ENCODE results near the gene CCDC69.

CCDC69 gene

DNA sequence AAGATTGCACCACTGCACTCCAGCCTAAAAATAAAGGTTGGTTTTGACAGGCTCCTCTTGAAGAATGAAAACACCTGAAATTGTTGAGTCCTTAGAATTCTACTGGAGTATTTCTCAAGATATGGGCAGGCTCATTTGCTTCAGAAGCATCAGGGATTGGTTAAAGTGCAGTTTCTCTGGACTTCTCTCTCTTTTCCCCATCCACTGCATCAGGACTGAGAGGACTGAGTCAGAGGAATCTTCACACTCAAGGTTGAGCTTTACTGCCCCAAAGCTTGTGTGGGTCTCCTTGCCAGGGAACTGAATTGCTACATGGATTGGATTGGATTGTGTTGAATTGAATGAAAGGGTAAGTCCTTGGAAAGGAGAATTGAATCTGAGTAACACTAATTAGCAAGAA is 7.5 kb upstream of the CCDC69 start:
- Histone ChIP-seq H3K4me3 (ENCODE audit: low read length) (no peak overlapping the region), H3K4me1 (ENCODE audit: control insufficient read depth, insufficient read depth, low read length) (no peaks in the 10 kb centered on the region), H3K9me3 (replicated peaks; ENCODE audit: low read length) (no peaks in the 10 kb centered on the region), H3K4me2 (ENCODE audit: low read length) (no peak overlapping the region), H3K27me3 (ENCODE audit: control insufficient read depth, insufficient read depth, low read length) (peaks cover 53% of the 10 kb centered on the region), H3K36me3 (ENCODE audit: insufficient read depth, low read length) (no peaks in the 10 kb centered on the region), H3K9ac (ENCODE audit: low read depth, low read length) (no peak overlapping the region)

DNA sequence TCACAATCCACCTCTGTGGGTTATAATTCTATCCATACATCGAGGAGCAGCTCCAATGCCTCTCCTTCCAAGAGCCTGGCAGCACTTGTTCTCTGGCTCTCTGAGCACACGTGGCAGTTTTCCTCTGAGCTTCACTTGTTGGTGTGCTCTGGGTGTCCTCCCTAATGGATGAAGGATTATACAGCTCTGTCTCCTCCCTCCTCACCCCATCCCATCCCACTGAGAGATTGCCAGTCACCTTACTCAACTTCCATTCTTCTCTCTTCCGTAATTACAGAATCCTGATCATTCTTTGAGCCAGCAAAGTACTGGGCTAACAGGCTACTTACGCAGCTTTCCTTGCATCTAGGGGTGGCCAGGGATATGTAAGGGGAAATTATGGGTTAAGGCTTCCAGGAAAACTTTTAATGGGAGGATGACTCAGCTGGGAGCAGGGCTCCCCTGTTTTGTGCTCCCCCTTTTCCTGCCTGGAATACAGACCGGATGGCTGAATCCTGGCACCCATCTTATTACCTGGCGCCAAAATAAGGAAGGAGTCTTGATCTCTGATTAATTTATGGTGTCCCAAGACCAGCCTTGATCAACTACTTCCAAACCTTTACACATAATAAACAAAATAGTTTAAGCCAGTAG is 6.3 kb upstream of the CCDC69 start:
- Histone ChIP-seq H3K36me3 (ENCODE audit: insufficient read depth, low read length) (no peaks in the 10 kb centered on the region), H3K27me3 (ENCODE audit: control insufficient read depth, insufficient read depth, low read length) (peaks cover 53% of the 10 kb centered on the region), H3K4me1 (ENCODE audit: control insufficient read depth, insufficient read depth, low read length) (no peaks in the 10 kb centered on the region), H3K9ac (ENCODE audit: low read depth, low read length) (no peak overlapping the region), H3K4me3 (ENCODE audit: low read length) (no peak overlapping the region), H3K9me3 (replicated peaks; ENCODE audit: low read length) (no peaks in the 10 kb centered on the region), H3K4me2 (ENCODE audit: low read length) (no peak overlapping the region)

DNA sequence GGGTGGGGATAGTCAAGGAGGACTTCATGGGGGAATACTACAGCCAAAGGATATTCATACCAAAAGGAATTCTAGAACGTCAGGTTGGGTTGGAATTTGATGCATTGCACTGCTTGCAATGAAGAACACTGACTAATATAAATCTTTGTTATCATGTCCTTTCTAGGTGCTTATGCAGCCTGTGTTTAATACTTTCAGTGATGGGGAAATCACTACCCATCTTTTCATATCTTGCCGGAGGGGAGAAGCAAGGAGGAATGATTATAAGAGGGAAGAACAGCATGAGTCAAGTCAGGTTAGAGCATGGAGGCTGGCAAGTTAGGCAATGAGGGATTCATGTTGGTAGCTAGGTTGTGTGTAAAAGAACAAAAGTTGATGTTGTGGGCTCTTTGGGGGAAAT is 5.1 kb upstream of the CCDC69 start:
- Histone ChIP-seq H3K27me3 (ENCODE audit: control insufficient read depth, insufficient read depth, low read length) (peaks cover 47% of the 10 kb centered on the region), H3K9ac (ENCODE audit: low read depth, low read length) (no peak overlapping the region), H3K4me1 (ENCODE audit: control insufficient read depth, insufficient read depth, low read length) (no peaks in the 10 kb centered on the region), H3K4me2 (ENCODE audit: low read length) (no peak overlapping the region), H3K4me3 (ENCODE audit: low read length) (no peak overlapping the region), H3K36me3 (ENCODE audit: insufficient read depth, low read length) (no peaks in the 10 kb centered on the region), H3K9me3 (replicated peaks; ENCODE audit: low read length) (no peaks in the 10 kb centered on the region)

DNA sequence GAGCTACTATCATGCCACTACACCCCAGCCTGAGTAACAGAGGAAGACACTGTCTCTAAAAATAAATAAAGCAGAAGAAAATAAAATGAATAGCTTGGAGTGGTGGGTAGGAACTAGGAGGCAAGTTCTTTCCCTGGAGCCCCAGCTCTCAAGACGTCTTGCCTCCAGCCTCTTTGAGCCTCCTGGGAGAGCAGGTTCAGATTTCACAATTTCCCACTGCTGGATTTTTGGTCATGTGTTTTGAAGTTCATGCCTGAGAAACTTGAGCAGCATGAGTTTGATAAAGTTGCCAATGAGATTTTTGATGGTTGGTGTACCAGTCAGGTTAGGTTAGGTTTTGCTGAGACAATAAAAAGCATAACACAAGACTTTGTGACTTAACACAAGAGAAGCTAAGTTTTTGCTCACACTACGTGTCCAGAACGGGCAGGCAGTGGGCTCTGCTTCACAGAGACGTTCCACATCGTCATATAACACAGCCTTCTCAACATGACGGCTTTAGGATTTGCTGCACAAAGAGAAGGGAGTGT is 4.1 kb upstream of the CCDC69 start:
- Histone ChIP-seq H3K4me2 (ENCODE audit: low read length) (no peak overlapping the region), H3K9ac (ENCODE audit: low read depth, low read length) (no peak overlapping the region), H3K4me1 (ENCODE audit: control insufficient read depth, insufficient read depth, low read length) (peaks cover 3% of the 10 kb centered on the region), H3K27me3 (ENCODE audit: control insufficient read depth, insufficient read depth, low read length) (peaks cover 40% of the 10 kb centered on the region), H3K9me3 (replicated peaks; ENCODE audit: low read length) (no peaks in the 10 kb centered on the region), H3K36me3 (ENCODE audit: insufficient read depth, low read length) (no peaks in the 10 kb centered on the region), H3K4me3 (ENCODE audit: low read length) (no peak overlapping the region)

DNA sequence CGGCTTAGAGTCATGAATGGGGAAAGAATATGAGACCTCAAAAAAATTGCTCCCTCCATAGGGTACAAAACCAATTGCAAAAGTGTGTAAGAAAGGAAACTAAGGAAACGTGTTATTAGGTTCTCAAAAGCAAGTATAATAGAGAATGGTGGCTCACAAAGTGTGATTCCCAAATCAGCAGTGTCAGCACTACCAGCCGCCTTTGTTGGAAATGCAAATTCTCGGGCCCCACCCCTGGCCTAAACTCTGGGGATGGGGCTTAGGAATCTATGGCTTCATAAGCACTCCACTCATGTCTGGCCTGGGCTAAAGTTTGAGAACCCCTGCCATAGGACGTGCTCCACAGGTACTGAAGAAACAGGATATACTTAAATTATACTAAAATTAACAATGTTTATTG is 1.6 kb upstream of the CCDC69 start:
- Histone ChIP-seq H3K4me3 (ENCODE audit: low read length) (no peak overlapping the region), H3K9me3 (replicated peaks; ENCODE audit: low read length) (no peaks in the 10 kb centered on the region), H3K4me2 (ENCODE audit: low read length) (no peak overlapping the region), H3K27me3 (ENCODE audit: control insufficient read depth, insufficient read depth, low read length) (peaks cover 18% of the 10 kb centered on the region), H3K9ac (ENCODE audit: low read depth, low read length) (no peak overlapping the region), H3K4me1 (ENCODE audit: control insufficient read depth, insufficient read depth, low read length) (peaks cover 3% of the 10 kb centered on the region), H3K36me3 (ENCODE audit: insufficient read depth, low read length) (no peaks in the 10 kb centered on the region)

DNA sequence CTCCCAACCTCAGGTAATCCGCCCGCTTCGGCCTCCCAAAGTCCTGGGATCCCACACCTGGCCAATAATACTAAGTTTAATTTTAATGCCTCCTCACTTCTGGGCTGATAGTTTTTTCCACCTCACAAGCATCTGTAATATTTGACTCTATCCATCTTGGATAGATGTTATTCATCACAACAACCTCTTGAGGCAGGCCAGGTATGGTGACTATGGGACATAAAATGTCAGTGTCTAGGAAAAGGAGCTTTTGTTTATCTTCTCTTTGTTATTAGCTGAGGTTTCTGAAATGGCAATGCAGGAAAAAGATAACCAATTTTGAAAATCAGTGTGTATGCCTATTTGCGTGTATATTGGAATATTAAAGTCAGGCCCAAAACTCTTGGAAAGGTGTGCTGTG is 1.2 kb upstream of the CCDC69 start:
- H3K27me3 ChIP-seq (ENCODE audit: control insufficient read depth, insufficient read depth, low read length) = peaks cover 14% of the 10 kb centered on the region
- H3K36me3 ChIP-seq (ENCODE audit: insufficient read depth, low read length) = no peaks in the 10 kb centered on the region
- H3K4me1 ChIP-seq (ENCODE audit: control insufficient read depth, insufficient read depth, low read length) = peaks cover 3% of the 10 kb centered on the region
- no peak overlapping the region for H3K4me2 ChIP-seq (ENCODE audit: low read length)
- no peak overlapping the region for H3K9ac ChIP-seq (ENCODE audit: low read depth, low read length)
- H3K9me3 ChIP-seq (replicated peaks; ENCODE audit: low read length) = no peaks in the 10 kb centered on the region
- no peak overlapping the region for H3K4me3 ChIP-seq (ENCODE audit: low read length)

DNA sequence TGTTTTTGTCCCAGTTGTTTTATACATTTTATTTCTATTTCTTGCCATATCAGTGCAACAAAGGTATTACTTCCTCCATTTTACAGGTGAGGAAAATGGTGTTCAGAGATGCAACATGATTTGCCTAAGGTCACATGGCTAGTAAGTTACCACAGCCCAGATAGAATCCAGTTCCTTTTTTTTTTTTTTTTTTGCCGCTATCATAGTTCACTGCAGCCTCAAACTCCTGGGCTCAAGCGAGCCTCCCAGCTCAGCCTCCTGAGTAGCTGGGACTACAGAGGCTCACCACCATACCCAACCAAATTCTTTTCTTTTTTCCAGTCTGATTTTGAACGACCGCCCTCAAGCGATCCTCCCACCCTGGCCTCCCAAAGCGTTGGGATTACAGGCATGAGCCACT is 480 bp upstream of the CCDC69 start:
- H3K4me1 ChIP-seq (ENCODE audit: control insufficient read depth, insufficient read depth, low read length) = peaks cover 3% of the 10 kb centered on the region
- H3K36me3 ChIP-seq (ENCODE audit: insufficient read depth, low read length) = no peaks in the 10 kb centered on the region
- no peak overlapping the region for H3K9ac ChIP-seq (ENCODE audit: low read depth, low read length)
- peaks cover 9% of the 10 kb centered on the region for H3K27me3 ChIP-seq (ENCODE audit: control insufficient read depth, insufficient read depth, low read length)
- H3K4me3 ChIP-seq (ENCODE audit: low read length) = peak overlapping the region; percentile 78
- peak overlapping the region; percentile 92 for H3K4me2 ChIP-seq (ENCODE audit: low read length)
- no peaks in the 10 kb centered on the region for H3K9me3 ChIP-seq (replicated peaks; ENCODE audit: low read length)

DNA sequence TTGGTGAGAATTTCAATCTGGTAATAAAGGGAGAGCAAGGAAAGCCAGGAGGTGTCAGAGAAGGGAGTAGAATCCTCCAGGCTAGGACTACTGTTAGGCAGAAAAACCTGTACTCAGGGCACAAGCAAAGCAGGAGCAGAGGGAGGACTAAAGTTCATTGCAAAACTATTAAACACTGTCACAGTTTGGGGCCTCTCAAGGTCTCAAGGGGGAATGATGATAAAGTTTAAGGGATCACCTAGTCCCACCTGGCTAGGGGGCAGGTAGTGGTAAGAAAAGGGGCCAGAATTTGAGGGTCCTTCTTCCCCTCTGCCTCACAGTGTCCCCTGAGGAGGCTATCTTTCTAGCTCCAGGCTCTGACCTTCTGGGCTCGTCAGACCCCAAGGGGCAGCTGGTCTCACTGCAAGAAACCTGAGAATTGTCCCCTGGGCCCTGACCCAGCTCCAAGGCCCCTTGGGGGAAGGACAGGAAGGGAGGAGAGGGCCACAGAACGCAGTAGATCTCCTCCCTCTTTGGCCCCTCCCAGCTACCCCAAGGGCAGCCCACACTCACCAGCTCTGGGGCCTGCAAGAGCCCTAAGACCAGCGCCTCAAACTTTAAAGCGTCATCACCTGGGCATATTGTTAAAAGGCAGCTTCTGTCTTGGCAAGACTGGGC is 974 bp downstream of the CCDC69 start:
- H3K4me1 ChIP-seq (ENCODE audit: control insufficient read depth, insufficient read depth, low read length) = peaks cover 3% of the 10 kb centered on the region

DNA sequence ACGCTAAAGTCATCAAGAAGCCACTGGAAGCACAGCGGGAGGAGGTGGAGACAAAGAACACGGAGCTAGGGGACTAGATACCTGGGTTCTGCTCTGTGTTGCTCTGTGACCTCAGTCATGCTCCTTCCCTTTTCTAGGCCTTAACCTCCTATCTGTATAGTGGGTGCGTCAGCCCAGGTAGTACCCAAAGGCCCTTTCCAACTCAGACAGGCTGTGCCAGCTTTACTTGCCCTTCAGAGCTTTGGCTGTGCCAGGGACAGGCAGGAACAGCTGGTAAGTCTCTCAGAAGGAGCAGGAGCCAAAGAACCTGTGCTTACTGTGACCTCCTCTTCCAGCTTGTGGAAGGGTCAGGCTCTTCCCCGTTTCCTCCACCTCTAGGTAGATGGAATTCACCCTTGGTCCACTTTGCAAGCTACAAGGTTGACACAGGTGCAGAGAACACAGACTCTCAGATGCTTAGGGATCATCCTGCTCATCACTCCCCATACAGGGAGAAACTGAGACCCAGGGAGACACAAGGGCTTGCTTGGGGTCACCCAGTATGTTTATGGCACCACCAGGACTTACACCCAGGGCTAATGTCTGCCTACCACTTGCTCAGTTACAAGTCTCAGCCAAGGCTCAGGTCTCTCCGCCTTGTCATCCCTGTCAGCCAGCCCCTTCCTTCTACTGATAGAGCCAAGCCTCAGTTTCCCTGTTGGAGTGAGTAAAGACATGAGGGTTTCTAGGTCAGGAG is 1.7 kb downstream of the CCDC69 start:
- Histone ChIP-seq H3K4me2 (ENCODE audit: low read length) (no peak overlapping the region), H3K9me3 (replicated peaks; ENCODE audit: low read length) (no peaks in the 10 kb centered on the region), H3K27me3 (ENCODE audit: control insufficient read depth, insufficient read depth, low read length) (peaks cover 5% of the 10 kb centered on the region), H3K4me1 (ENCODE audit: control insufficient read depth, insufficient read depth, low read length) (peaks cover 3% of the 10 kb centered on the region), H3K4me3 (ENCODE audit: low read length) (no peak overlapping the region), H3K9ac (ENCODE audit: low read depth, low read length) (no peak overlapping the region), H3K36me3 (ENCODE audit: insufficient read depth, low read length) (no peaks in the 10 kb centered on the region)

More for the DNA sequence above, 974 bp downstream of the CCDC69 start:
- no peak overlapping the region for H3K9ac ChIP-seq (ENCODE audit: low read depth, low read length)
- H3K9me3 ChIP-seq (replicated peaks; ENCODE audit: low read length) = no peaks in the 10 kb centered on the region
- H3K4me3 ChIP-seq (ENCODE audit: low read length) = peak overlapping the region; percentile 78
- peaks cover under 1% of the 10 kb centered on the region for H3K27me3 ChIP-seq (ENCODE audit: control insufficient read depth, insufficient read depth, low read length)
- no peaks in the 10 kb centered on the region for H3K36me3 ChIP-seq (ENCODE audit: insufficient read depth, low read length)
- H3K4me2 ChIP-seq (ENCODE audit: low read length) = peak overlapping the region; percentile 92

DNA sequence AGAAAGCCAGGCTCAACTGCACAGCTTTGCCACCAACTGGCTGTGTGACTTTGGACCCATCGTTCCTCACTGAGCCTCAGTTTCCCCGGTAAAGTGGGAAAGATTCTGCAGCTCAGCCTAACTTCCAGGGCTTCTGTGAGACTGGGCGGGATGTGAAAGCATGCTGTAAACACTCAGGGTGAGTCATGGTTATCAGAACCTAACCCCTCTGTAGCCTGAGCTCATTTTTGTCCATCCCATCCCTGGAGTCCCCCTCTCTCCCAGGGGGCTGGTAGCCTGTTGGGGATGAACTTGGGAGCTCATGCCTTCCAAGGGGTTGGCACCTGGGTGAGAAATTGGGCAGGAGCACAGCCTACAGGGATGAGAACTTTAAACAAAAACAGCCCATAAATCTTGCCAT is 2.3 kb downstream of the CCDC69 start:
- H3K4me1 ChIP-seq (ENCODE audit: control insufficient read depth, insufficient read depth, low read length) = peaks cover 3% of the 10 kb centered on the region
- no peak overlapping the region for H3K4me2 ChIP-seq (ENCODE audit: low read length)
- no peaks in the 10 kb centered on the region for H3K9me3 ChIP-seq (replicated peaks; ENCODE audit: low read length)
- no peak overlapping the region for H3K4me3 ChIP-seq (ENCODE audit: low read length)
- no peak overlapping the region for H3K9ac ChIP-seq (ENCODE audit: low read depth, low read length)
- no peaks in the 10 kb centered on the region for H3K36me3 ChIP-seq (ENCODE audit: insufficient read depth, low read length)
- H3K27me3 ChIP-seq (ENCODE audit: control insufficient read depth, insufficient read depth, low read length) = peaks cover 5% of the 10 kb centered on the region

DNA sequence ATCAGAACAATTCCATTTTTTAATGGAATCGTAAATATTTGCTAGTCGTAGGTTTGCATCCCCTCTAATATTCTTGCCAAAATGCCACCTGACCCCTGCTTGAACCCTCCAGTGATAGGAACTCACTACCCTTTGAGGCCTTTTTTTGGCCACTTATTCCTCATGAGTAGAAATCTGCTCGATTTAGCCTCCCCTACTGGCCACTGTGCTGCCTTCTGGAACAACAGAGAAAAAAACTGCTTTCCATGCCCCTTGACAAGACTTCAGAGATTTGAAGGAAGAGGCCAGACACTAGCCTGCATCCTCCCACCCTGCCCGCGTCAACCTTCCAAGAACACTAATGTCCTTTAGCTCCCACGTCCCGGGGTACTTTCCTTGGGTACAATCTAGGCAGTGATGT is 4.1 kb downstream of the CCDC69 start:
- no peak overlapping the region for H3K4me2 ChIP-seq (ENCODE audit: low read length)
- peaks cover 3% of the 10 kb centered on the region for H3K4me1 ChIP-seq (ENCODE audit: control insufficient read depth, insufficient read depth, low read length)
- peaks cover 5% of the 10 kb centered on the region for H3K27me3 ChIP-seq (ENCODE audit: control insufficient read depth, insufficient read depth, low read length)
- no peaks in the 10 kb centered on the region for H3K36me3 ChIP-seq (ENCODE audit: insufficient read depth, low read length)
- no peak overlapping the region for H3K9ac ChIP-seq (ENCODE audit: low read depth, low read length)
- H3K9me3 ChIP-seq (replicated peaks; ENCODE audit: low read length) = no peaks in the 10 kb centered on the region
- no peak overlapping the region for H3K4me3 ChIP-seq (ENCODE audit: low read length)

All from skeletal muscle satellite cell (primary cell).